ENCODE results near the gene TRIM14.

Gene TRIM14

DNA sequence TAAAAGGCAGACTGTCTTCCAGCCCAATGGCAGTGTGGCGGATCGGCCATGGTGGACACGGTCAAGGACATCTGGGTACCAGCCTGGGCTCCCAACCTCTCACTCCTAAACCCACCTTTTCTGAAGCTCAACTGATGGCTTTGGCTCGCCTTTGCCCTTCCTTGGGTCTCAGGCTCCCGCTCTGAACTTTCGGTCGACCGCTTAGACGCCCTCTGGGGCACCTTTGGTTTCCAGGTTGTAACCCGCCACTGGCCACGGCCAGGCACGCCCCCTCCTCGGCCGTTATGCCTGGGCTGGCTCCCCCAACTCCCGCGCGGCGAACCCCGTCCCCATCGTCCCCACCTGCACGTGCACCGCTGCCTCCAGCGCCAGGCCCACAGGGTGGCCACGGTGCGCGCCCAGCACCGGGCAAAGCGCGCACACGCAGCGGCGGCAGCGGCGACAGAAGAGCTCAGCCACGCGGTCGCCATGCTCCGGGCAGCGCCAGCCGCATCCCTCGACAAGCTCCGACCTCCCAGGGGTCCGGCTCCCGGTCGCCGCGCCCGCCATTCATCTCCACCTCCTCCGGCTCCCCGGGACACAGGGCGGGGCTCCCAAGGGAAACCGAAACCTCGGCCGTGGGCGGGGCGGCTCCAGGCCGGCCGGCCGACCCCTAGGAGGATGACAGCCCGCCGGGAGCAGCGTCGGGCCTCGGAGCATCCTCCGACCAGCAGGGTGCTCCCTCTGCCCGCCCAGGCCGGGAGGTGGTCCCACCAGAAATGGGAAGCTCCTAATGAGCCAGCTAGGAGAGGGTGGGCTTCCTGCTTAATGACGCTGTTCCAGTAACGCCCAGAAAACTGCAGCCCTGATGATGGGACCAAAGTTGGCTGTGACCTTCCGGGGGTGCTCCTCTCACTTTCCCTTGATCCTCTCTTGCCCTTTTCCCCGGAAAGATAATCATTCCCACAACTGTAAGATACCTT, at the start of gene TRIM14:
TSS of gene TRIM14 (minus strand) at position 583 of the 962 bp plus-strand sequence. CDS start at position 549, 34 bp downstream.
- DNase-seq: peak; percentile 70 to 78

DNA sequence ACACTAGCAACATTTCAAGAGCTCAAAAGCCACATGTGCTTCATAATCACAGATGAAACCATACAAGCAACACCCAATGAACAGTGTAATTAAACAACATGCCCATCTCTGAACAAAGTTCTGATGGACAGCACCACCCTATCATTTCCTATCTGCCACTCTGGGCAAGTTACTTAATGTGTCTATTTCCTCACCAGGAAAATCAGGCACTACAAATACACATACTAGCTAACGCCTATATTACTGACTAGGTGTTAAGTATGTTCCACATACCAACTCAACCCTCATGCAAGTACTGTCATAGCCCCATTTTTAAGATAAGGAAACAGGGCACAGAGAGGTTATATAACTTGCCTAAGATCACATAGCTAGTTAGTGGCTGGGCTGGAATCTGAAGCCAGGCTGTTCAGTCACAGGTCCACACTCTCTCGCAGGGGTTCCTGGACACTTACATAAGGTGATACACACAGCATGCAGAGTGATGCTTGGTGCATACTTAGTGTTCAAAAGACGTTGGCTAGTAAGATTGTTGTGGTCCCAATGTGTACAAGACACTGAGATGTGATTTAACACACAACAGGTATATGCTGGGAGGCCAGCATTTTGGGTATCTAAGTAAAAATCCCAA, 49.2 kb upstream of the TRIM14 start:
- DNase-seq: no peak

GRCh38 chr9:98164912-98165311, 45.9 kb upstream of the TRIM14 start:
- no peak for DNase-seq

DNA sequence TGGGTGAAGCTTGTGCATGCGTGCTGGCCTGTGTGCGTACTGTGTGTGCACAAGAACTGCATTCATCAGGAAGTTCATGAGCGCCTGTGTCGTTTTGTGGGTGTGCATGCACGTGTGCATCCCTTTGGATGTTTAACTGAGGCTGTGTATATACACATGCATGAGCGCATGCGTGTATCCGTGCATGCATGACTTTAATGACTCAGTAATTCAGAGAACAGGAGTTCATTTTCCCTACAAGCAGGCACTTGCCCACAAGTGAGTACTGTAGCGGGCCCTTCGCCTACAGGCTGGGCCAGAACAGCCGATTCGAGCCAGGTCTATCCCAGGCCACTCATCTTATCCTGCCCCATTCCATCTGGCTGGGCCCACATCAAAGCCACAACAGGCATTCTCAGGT, 43.6 kb upstream of the TRIM14 start:
- no peak for DNase-seq

- no peak for DNase-seq
These were observed 42.8 kb upstream of the TRIM14 start for GRCh38 chr9:98161851-98162250.

GRCh38 chr9:98159790-98160189, 40.8 kb upstream of the TRIM14 start:
- DNase-seq: no peak

DNA sequence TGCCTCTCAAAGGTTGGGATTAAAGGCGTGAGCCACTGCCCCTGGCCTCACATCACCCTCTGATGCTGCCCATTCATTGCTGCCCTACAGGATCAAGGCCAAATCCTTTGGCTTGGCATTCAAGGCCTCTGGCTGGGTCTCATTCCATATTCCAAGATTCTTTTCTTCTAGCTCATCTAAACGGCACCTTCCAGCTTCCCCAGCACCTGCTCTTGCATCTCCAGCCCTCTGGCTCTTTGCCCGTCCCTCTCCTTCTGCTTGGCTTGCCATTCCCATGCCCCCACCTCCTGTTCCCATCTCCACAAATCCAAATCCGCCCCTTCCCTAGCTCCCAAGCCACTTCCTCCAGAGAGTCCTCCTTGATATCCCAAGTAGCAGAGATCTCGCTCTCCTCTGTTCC, 40.3 kb upstream of the TRIM14 start:
- DNase-seq: no peak

- no peak for DNase-seq
These were observed 39.2 kb upstream of the TRIM14 start for GRCh38 chr9:98158071-98158831.

DNA sequence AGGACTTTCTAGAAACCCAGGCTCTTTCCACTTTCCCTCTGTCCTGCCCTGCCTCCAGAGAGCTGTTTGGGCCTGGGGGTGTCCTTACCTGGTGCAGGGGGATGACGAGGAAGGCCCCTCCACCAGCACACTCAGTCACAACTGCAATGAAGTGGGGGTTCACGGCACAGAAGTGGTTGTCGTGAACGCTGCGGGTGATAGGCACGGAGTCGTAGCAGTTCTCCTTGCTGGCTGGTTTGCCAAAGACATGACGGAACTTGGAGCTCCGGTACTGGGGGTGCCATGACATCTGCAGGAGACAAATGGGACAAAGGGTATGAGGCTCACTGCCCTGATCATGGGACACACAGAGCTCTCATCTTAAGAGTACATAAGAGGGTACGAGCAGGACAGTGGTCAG, 38.4 kb upstream of the TRIM14 start:
- DNase-seq: no peak

DNA sequence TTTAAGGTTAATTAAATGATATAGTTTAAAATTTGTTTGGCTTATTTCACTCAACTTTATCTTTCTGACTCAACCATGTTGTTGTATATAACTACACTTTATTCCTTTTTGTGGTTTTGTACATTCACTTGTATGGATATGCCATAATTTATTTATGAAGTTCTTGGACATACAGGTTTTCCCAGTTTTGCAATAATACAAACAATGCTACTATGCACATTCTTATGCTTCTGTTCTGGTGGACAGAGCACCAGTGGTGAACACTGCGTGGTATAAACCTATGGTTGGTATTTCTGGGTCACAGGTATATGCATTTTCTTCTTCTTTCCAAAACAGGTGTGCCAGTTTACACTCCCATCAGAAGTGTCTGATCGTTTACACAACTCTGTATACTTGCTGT, 35.7 kb upstream of the TRIM14 start:
- no peak for DNase-seq

DNA sequence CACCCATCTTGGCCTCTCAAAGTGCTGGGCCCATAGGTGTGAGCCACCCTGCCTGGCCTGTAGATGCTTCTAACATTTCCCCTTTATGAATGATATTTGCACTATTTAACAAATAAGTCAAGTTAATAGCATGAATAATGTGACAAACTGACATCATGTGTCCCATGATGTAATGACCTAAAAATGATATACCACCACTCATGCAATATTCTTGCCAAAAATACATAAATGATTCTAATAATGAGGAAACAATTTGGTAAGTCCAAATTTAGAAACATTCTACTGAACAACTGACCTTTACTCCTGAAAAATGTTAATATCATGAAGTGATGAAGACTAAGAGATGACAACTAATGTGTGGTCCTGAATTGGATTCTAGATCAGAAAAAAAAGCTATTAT, 33.5 kb upstream of the TRIM14 start:
- no peak for DNase-seq

DNA sequence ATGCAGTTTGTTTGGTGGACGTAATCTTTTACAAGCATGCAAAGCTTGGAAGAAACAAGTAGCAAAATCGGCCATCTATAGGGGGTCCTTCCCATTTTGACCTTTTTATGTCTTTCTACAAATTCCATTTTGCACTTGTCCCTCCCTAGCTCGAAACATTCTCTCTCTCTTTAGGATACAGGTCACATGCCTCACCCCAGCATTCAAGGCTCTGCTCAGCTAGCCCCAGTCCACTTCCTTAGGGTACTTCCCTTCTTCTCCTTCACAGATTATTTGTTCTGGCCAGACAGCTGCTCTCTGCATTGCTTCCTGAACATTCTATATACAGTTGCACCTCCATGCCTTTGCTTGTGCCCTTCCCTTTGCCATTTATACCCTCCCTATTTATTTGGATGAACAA, 31.7 kb upstream of the TRIM14 start:
- no peak for DNase-seq

- DNase-seq: no peak
These were observed 31.1 kb upstream of the TRIM14 start for GRCh38 chr9:98150164-98150563.

- DNase-seq: no peak
These were observed 30.4 kb upstream of the TRIM14 start for GRCh38 chr9:98149422-98149821.

DNA sequence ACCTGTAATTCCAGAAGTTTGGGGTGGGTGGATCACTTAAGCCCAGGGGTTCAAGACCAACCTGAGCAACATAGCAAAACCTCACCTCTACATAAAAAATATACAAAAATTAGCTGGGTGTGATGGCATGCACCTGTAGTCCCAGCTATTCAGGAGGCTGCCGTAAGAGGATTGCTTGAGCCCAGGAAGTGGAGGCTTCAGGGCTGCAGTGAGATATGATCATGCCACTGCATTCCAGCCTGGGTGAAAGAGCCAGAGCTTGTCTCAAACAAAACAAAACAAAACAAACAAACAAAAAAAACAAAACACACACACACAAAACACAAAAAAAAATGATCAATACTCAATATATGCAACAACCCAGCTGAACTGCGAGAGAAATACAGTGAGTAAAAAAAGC, 29.5 kb upstream of the TRIM14 start:
- no peak for DNase-seq

- DNase-seq: no peak
These were observed 28.6 kb upstream of the TRIM14 start for GRCh38 chr9:98147582-98147981.

DNA sequence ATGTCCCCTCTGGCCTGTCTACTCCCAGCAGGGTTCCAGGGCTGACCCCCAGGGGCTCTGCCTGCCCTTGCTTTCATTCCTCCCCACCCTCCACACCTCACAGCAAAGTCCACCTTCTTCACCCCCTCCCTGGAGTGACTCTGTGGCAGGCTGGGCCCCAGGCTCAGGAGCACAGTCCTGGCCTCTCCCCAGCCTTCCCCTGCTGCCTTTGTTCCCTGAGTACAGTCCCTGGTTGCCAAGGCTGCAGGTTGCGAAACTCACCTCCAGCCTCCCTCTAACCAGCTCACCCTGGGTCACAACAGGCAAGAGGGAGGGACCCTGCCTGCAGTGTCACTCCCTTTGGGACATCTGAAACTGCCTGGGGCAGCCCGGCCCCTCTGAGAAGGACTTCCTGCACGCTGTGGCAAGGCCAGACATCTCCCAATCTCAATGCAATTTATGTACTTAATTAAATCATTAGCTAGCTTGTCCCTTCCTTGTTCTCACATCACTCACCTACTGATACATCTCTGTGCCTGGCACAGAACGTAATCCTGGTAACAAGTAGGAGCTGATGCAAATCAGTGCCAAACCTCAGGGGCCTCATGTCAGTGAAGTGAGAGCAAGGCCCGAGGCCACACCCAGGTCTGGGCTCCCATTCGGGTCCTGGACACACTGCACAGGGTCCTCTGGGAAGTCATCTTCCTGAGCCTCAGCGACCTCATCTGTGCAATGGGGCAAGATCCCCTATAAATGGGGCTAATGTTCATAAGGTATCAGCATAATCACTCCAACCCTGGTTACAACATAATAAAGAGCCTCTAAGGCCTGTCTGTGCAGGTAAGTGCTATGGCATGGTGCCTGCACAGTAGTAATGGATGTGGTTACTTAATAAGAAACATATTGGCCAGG, 27.3 kb upstream of the TRIM14 start:
- DNase-seq: no peak

DNA sequence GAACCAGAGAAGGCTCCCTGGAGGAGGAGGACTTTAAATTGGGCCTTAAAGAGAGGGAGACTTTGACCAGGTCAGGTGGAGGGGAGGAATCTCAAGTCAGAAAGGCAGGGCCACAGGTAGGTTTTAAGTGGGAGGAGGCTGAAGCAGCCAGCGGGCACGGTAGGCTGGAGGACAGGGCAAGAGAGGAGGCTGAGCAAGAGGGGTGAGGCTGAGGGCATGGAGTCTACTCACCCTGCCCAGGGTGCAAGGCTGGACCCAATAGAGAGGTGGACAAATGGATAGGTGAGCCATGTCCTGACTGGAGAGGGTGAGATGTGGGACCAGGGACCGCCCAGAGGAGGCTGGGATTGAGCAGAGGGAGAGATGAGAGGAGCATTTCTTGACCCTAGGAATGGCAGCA, 25.6 kb upstream of the TRIM14 start:
- DNase-seq: no peak

GRCh38 chr9:98144076-98144475, 25.1 kb upstream of the TRIM14 start:
- no peak for DNase-seq

- no peak for DNase-seq
These were observed 24.0 kb upstream of the TRIM14 start for GRCh38 chr9:98142925-98143481.

- DNase-seq: no peak
These were observed 23.3 kb upstream of the TRIM14 start for GRCh38 chr9:98142182-98142907.
